HCT116 (cell line): ENCODE data around the gene DNMT1. TPM values are rescaled to one million over a fixed set of nuclear protein-coding genes. Genes with fewer than 3 reads are reported as not detected.

Source experiments
- ATAC-seq: fragments of 200-7000 bp; cut with Tn5 transposase; 2 replicates; pipeline ENCODE4 v1.9.1; 2020; ENCODE audit warnings: mild to moderate bottlenecking, moderate library complexity
- BruUV-seq: library from RNA; stranded (reverse); fragments of 400-500 nt; replicated peaks from 2 replicates; lab custom pipeline; 2021; lab: Mats Ljungman, UMichigan
- CTCF ChIA-PET: fragments of 300-600 bp; sonication (Branson Sonifier 250); formaldehyde crosslinking; loops from one replicate; lab custom pipeline; 2021; ENCODE audit warnings: antibody characterized with exemption; lab: Charles Lee
- POLR2A ChIA-PET: fragments of 300-600, 350-600 bp; sonication (Branson Sonifier 250); formaldehyde crosslinking; loops from one replicate; lab custom pipeline; 2021; ENCODE audit warnings: antibody characterized with exemption; lab: Charles Lee
- RAD21 ChIA-PET, 2 experiments: fragments of 300-600 bp; sonication (Branson Sonifier 250); formaldehyde crosslinking; loops; one replicate each; lab custom pipeline; 2023; ENCODE audit warnings: low total read pairs in 2 of 2; ENCODE audit not compliant: uncharacterized antibody in 2 of 2, unreplicated experiment in 2 of 2, low non-redundant PET in 1 of 2; lab: Charles Lee
- DNase-seq: peaks from one replicate; pipeline ENCODE4 v3.0.0-alpha.2; 2010; ENCODE audit warnings: low read depth, low spot score
- H2AFZ ChIP-seq: fragments of 200-600 bp; shearing (Covaris generic), sonication (generic); 2 replicates; pipeline ENCODE4 v1.6.1; 2017; ENCODE audit warnings: low read depth, mixed run types, mixed read lengths, antibody characterized with exemption, low read length; ENCODE audit not compliant: poor library complexity, severe bottlenecking
- H3K27ac ChIP-seq: 2 replicates; pipeline ENCODE4 v1.5.1; 2012; ENCODE audit warnings: low read depth, low read length
- H3K27me3 ChIP-seq: fragments of 200-600 bp; sonication (generic); 2 replicates; pipeline ENCODE4 v1.6.1; 2016; ENCODE audit warnings: mixed run types, low read length, mixed read lengths; ENCODE audit not compliant: insufficient read depth
- H3K36me3 ChIP-seq, 2 experiments: fragments of 200-500 bp in 1 of 2; fragments of 200-600 bp in 1 of 2; sonication (Bioruptor generic) in 1 of 2; sonication (generic) in 1 of 2; 2 replicates each; pipeline versions ENCODE4 v1.5.1 to v1.6.1; 2014 to 2016; ENCODE audit warnings: low read length in 2 of 2, inconsistent platforms in 1 of 2, mixed read lengths in 1 of 2, mixed run types in 1 of 2; ENCODE audit not compliant: insufficient read depth in 2 of 2, control insufficient read depth in 1 of 2
- H3K4me1 ChIP-seq, 2 experiments: fragments of 200-600 bp in 1 of 2; sonication (generic) in 1 of 2; 2 replicates each; pipeline versions ENCODE4 v1.5.1 to v1.6.1; 2012 to 2017; ENCODE audit warnings: low read length in 2 of 2, inconsistent platforms in 1 of 2, mild to moderate bottlenecking in 1 of 2, mixed read lengths in 1 of 2, mixed run types in 1 of 2, moderate library complexity in 1 of 2; ENCODE audit not compliant: insufficient read depth in 2 of 2, control insufficient read depth in 1 of 2
- H3K4me2 ChIP-seq: fragments of 200-600 bp; sonication (generic); 2 replicates; pipeline ENCODE4 v1.6.1; 2017; ENCODE audit warnings: mixed run types, low read length, mixed read lengths
- H3K4me3 ChIP-seq, 2 experiments: fragments of 200-600 bp in 1 of 2; sonication (generic) in 1 of 2; replicated peaks in 1 of 2; 2 replicates each; pipeline ENCODE4 v1.5.1; 2011 to 2016; ENCODE audit warnings: low read length in 2 of 2, control low read depth in 1 of 2, low read depth in 1 of 2, mild to moderate bottlenecking in 1 of 2, mixed read lengths in 1 of 2, mixed run types in 1 of 2
- H3K79me2 ChIP-seq: fragments of 200-600 bp; sonication (generic); 2 replicates; pipeline ENCODE4 v1.6.1; 2017; ENCODE audit warnings: mild to moderate bottlenecking, mixed run types, low read length, moderate library complexity, mixed read lengths; ENCODE audit not compliant: insufficient read depth
- H3K9ac ChIP-seq: fragments of 200-600 bp; sonication (generic); 2 replicates; pipeline ENCODE4 v1.6.1; 2016; ENCODE audit warnings: low read length, mixed read lengths
- H3K9me2 ChIP-seq: fragments of 200-600 bp; sonication (generic), shearing (Covaris generic); 2 replicates; pipeline ENCODE4 v1.6.1; 2017; ENCODE audit warnings: mixed run types, mild to moderate bottlenecking, moderate library complexity; ENCODE audit not compliant: insufficient read depth
- H3K9me3 ChIP-seq, 2 experiments: fragments of 200-500 bp in 1 of 2; fragments of 200-600 bp in 1 of 2; sonication (Bioruptor generic) in 1 of 2; sonication (generic) in 1 of 2; 2 replicates each; pipeline ENCODE4 v1.6.1; 2014 to 2017; ENCODE audit warnings: low read length in 2 of 2, mixed read lengths in 2 of 2, inconsistent platforms in 1 of 2, low read depth in 1 of 2, mild to moderate bottlenecking in 1 of 2, mixed run types in 1 of 2, moderate library complexity in 1 of 2; ENCODE audit not compliant: control insufficient read depth in 1 of 2, insufficient read depth in 1 of 2
- H4K20me1 ChIP-seq: fragments of 200-600 bp; sonication (generic), shearing (Covaris generic); 2 replicates; pipeline ENCODE4 v1.6.1; 2017; ENCODE audit warnings: mixed run types, mild to moderate bottlenecking, moderate library complexity; ENCODE audit not compliant: insufficient read depth
- ATF3 ChIP-seq: IDR thresholded peaks from 2 replicates; pipeline ENCODE4 v1.6.1; 2012
- EGR1 ChIP-seq: IDR thresholded peaks from 2 replicates; pipeline ENCODE4 v1.6.1; 2012; ENCODE audit warnings: low read depth
- ELF1 ChIP-seq: IDR thresholded peaks from 2 replicates; pipeline ENCODE4 v1.6.1; 2012; ENCODE audit warnings: low read depth, borderline replicate concordance
- MAX ChIP-seq: IDR thresholded peaks from 2 replicates; pipeline ENCODE4 v1.6.1; 2012
- POLR2A ChIP-seq: IDR thresholded peaks from 2 replicates; pipeline ENCODE4 v1.7.0; 2011; ENCODE audit warnings: borderline replicate concordance; ENCODE audit not compliant: insufficient read depth, insufficient read length; ENCODE audit errors: extremely low read depth
- POLR2AphosphoS5 ChIP-seq: IDR thresholded peaks from 2 replicates; pipeline ENCODE4 v1.6.1; 2011; ENCODE audit warnings: mild to moderate bottlenecking, low read depth, low read length, moderate library complexity
- RAD21 ChIP-seq: IDR thresholded peaks from 2 replicates; pipeline ENCODE4 v1.6.1; 2012; ENCODE audit warnings: low read depth, mild to moderate bottlenecking
- SRF ChIP-seq: IDR thresholded peaks from 2 replicates; pipeline ENCODE4 v1.6.1; 2012; ENCODE audit warnings: low read depth
- ZBTB33 ChIP-seq: IDR thresholded peaks from 2 replicates; pipeline ENCODE4 v1.6.1; 2011; ENCODE audit warnings: mild to moderate bottlenecking, low read length, moderate library complexity; ENCODE audit not compliant: insufficient replicate concordance; ENCODE audit errors: extremely low read depth
- ZFX ChIP-seq: fragments of 450-650 bp; IDR thresholded peaks from 2 replicates; pipeline ENCODE4 v1.6.1; 2017
- intact Hi-C: fragments of 100-400 bp; cut with micrococcal nuclease; formaldehyde crosslinking; loops from 2 replicates; pipeline ENCODE4 v1.10.0; 2022
- total RNA-seq: library from RNA; stranded (reverse); gene quantifications from one replicate; pipeline ENCODE4 v1.2.1, GENCODE V29; 2021; ENCODE audit not compliant: unreplicated experiment

DNMT1 gene
- total RNA-seq, 1 experiment from 2014 or later, result 235 TPM

- peak overlapping the region; percentile 25; the same call in 1 of the 2 replicates for H3K4me2 ChIP-seq
- peaks cover 39 to 58% of the 10 kb centered on the region in 2 experiments for H3K36me3 ChIP-seq
- no peaks in the 10 kb centered on the region for H4K20me1 ChIP-seq
- POLR2A ChIA-PET, result interaction anchor here (0.7 kb wide), 1 partner anchor 43 kb away, joined by 3 read pairs; no protein-coding TSS in a partner anchor
- H3K9ac ChIP-seq, result peak overlapping the region; percentile 8; the same call in 1 of the 2 replicates
- peaks cover 39% of the 10 kb centered on the region for H3K79me2 ChIP-seq
- no peak for TF ChIP-seq ZFX
- TF ChIP-seq MAX, result no peak
- no peak for TF ChIP-seq SRF
- TF ChIP-seq ATF3, result no peak
- no peak for TF ChIP-seq EGR1
- no peak for TF ChIP-seq ELF1
- no peak for TF ChIP-seq ZBTB33
- TF ChIP-seq POLR2AphosphoS5, result no peak
- TF ChIP-seq RAD21, result no peak
- no peak for TF ChIP-seq POLR2A
- TF ChIP-seq, all 23 proteins: peak for 0
- no TSS peak for BruUV-seq
- Histone ChIP-seq H3K9me3 (no peaks in the 10 kb centered on the region), H3K27me3 (no peaks in the 10 kb centered on the region), H2AFZ (no peak overlapping the region), H3K27ac (peak overlapping the region; percentile 63), H3K4me1 (peaks cover 6 to 45% of the 10 kb centered on the region in 2 experiments), H3K9me2 (no peaks in the 10 kb centered on the region), H3K4me3 (no peak overlapping the region)
- ATAC-seq (peak; percentile 6), DNase-seq (no peak)
- RAD21 ChIA-PET, result interaction anchor here (0.6 to 0.7 kb wide), 2 partner anchors 26 to 181 kb away, joined by 5 to 6 read pairs; no protein-coding TSS in a partner anchor
- intact Hi-C loops, result loop anchor here (2.0 kb wide), 1 partner anchor 181 kb away; no protein-coding TSS in a partner anchor
- CTCF ChIA-PET, result interaction anchor here (1.1 to 3.0 kb wide), 4 partner anchors 8 to 181 kb away, joined by 4 to 13 read pairs (median 4); no protein-coding TSS in a partner anchor
These were observed 82.6 kb downstream of the DNMT1 start for GRCh38 chr19:10112037-10112761.
